ENCODE results near the gene PRRC1. TPM values are rescaled to one million over a fixed set of nuclear protein-coding genes. Genes with fewer than 3 reads are reported as not detected.

The PRRC1 gene
- total and polyA plus RNA-seq, 11 donors, result 10.3 to 37.7 (median 20.8) TPM

- Histone ChIP-seq H3K9me3 (peaks cover 0 to 2% (median 0%) of the 10 kb centered on the region in 12 donors), H3K27ac (no peak overlapping the region), H3K27me3 (peaks cover 0 to 3% (median 0%) of the 10 kb centered on the region in 9 donors), H3K36me3 (peaks cover 0 to 6% (median 0%) of the 10 kb centered on the region in 9 donors), H3K4me3 (no peak overlapping the region), H3K4me1 (peaks cover 0 to 27% (median 17%) of the 10 kb centered on the region in 12 donors)
- DNase-seq, result no peak
- TF ChIP-seq CTCF (IDR thresholded peaks at IDR 0.05) (no peak), POLR2A (IDR thresholded peaks at IDR 0.05) (no peak)
- 87 to 91% (median 88%) methylated on average over 10 of the region's 10 CpGs for WGBS, 4 donors
- no peak for ATAC-seq
- intact Hi-C loops (cut with DNase I), result no loop called here
Observed at GRCh38 chr5:127515693-127516440, 1.6 kb upstream of the PRRC1 start.

- Histone ChIP-seq H3K36me3 (peaks cover 0 to 6% (median 0%) of the 10 kb centered on the region in 9 donors), H3K4me1 (peaks cover 0 to 30% (median 17%) of the 10 kb centered on the region in 12 donors), H3K4me3 (peak overlapping the region in 11 of 12 donors; percentile 14 to 99 (median 97)), H3K9me3 (peaks cover 0 to 12% (median 6%) of the 10 kb centered on the region in 12 donors), H3K27me3 (peaks cover 0 to 3% (median 0%) of the 10 kb centered on the region in 9 donors), H3K27ac (peak overlapping the region in 4 of 12 donors; percentile 21 to 74 (median 28))
- intact Hi-C loops (cut with DNase I), result no loop called here
- DNase-seq, result peak in 1 of 5 donors; percentile 58
- TF ChIP-seq CTCF (IDR thresholded peaks at IDR 0.05) (no peak), POLR2A (IDR thresholded peaks at IDR 0.05) (no peak)
- ATAC-seq, result peak; percentile 20 to 53 (median 46)
- 8 to 16% (median 13%) methylated on average over 8 to 9 of the region's 9 CpGs for WGBS, 4 donors
Observed at GRCh38 chr5:127517110-127517479, 345 bp upstream of the PRRC1 start.

- Histone ChIP-seq H3K9me3 (peaks cover 0 to 14% (median 6%) of the 10 kb centered on the region in 12 donors), H3K27ac (peak overlapping the region in 9 of 12 donors; percentile 62 to 86 (median 79)), H3K4me3 (peak overlapping the region; percentile 63 to 99 (median 97)), H3K27me3 (no peaks in the 10 kb centered on the region), H3K36me3 (peaks cover 0 to 17% (median 4%) of the 10 kb centered on the region in 9 donors), H3K4me1 (peaks cover 0 to 30% (median 17%) of the 10 kb centered on the region in 12 donors)
- WGBS, 4 donors, result 10 to 11% (median 10%) methylated on average over 10 of the region's 10 CpGs
- peak in 1 of 4 donors; percentile 9 for ATAC-seq
- TF ChIP-seq POLR2A (IDR thresholded peaks at IDR 0.05), result no peak
- no peak for TF ChIP-seq CTCF (IDR thresholded peaks at IDR 0.05)
- DNase-seq, result no peak
- intact Hi-C loops (cut with DNase I), result no loop called here
Observed at GRCh38 chr5:127518319-127518621, 830 bp downstream of the PRRC1 start.

GRCh38 chr5:127519527-127519926 lies 2.1 kb downstream of the PRRC1 start:
- ATAC-seq (no peak), DNase-seq (no peak)
- Histone ChIP-seq H3K36me3 (peaks cover 0 to 29% (median 17%) of the 10 kb centered on the region in 9 donors), H3K27ac (no peak overlapping the region), H3K4me1 (peaks cover 0 to 30% (median 17%) of the 10 kb centered on the region in 12 donors), H3K4me3 (peak overlapping the region in 2 of 12 donors; percentile 98), H3K27me3 (no peaks in the 10 kb centered on the region), H3K9me3 (peaks cover 0 to 14% (median 6%) of the 10 kb centered on the region in 12 donors)
- intact Hi-C loops (cut with DNase I), result no loop called here
- no peak for TF ChIP-seq CTCF (IDR thresholded peaks at IDR 0.05)
- TF ChIP-seq POLR2A (IDR thresholded peaks at IDR 0.05), result no peak
- 75 to 94% (median 87%) methylated on average over 4 of the region's 4 CpGs for WGBS, 4 donors

All from heart left ventricle (tissue), 16 donors.